ENCODE measurements around the gene NPTX2.

The NPTX2 gene

DNA sequence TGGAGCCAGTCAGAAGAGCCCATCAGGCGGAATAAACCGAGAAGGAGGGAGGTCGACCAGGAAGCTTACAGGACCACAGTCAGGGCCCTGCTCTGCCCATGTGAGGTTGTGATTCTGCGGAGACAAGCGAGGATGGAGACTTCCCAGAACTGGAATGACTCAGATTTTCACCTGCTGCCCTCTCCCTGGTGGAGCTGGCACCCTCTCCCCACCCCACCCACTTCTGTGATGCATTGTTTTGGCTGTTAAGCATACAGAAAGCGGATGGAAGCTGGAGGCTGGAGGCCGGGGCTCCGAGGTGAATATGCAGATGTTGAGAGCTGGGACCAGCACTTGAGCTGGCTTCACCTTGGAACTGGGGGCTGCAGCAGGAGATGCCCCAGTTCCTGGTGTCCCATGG lies 57.4 kb downstream of the NPTX2 start:
- no peaks in the 10 kb centered on the region for H3K9me3 ChIP-seq
- H3K4me1 ChIP-seq (ENCODE audit: control insufficient read depth in 1 of 2, insufficient read depth in 1 of 2, low read depth in 1 of 2, low read length in 1 of 2): no peaks in the 10 kb centered on the region
- H3K27me3 ChIP-seq: no peaks in the 10 kb centered on the region
- no peak overlapping the region for H3K4me3 ChIP-seq (ENCODE audit: low read depth in 1 of 2, low read length in 1 of 2)
- no peak overlapping the region for H3K27ac ChIP-seq
- no peaks in the 10 kb centered on the region for H3K36me3 ChIP-seq
- no peak for TF ChIP-seq CTCF (IDR thresholded peaks at IDR 0.05)

GRCh38 chr7:98674881-98675280 lies 57.8 kb downstream of the NPTX2 start:
- no peaks in the 10 kb centered on the region for H3K9me3 ChIP-seq
- no peak overlapping the region for H3K4me3 ChIP-seq (ENCODE audit: low read depth in 1 of 2, low read length in 1 of 2)
- no peak for TF ChIP-seq CTCF (IDR thresholded peaks at IDR 0.05)
- no peaks in the 10 kb centered on the region for H3K27me3 ChIP-seq
- H3K27ac ChIP-seq: no peak overlapping the region
- no peaks in the 10 kb centered on the region for H3K4me1 ChIP-seq (ENCODE audit: control insufficient read depth in 1 of 2, insufficient read depth in 1 of 2, low read depth in 1 of 2, low read length in 1 of 2)
- H3K36me3 ChIP-seq: no peaks in the 10 kb centered on the region

GRCh38 chr7:98678215-98678614 lies 61.1 kb downstream of the NPTX2 start:
- no peaks in the 10 kb centered on the region for H3K36me3 ChIP-seq
- TF ChIP-seq CTCF (IDR thresholded peaks at IDR 0.05): no peak
- H3K27ac ChIP-seq: no peak overlapping the region
- H3K9me3 ChIP-seq: no peaks in the 10 kb centered on the region
- no peaks in the 10 kb centered on the region for H3K4me1 ChIP-seq (ENCODE audit: control insufficient read depth in 1 of 2, insufficient read depth in 1 of 2, low read depth in 1 of 2, low read length in 1 of 2)
- H3K27me3 ChIP-seq: peaks cover 19% of the 10 kb centered on the region
- H3K4me3 ChIP-seq (ENCODE audit: low read depth in 1 of 2, low read length in 1 of 2): no peak overlapping the region
